Measurements from ENCODE around the gene LKAAEAR1.
"Not testable (repeated sequence)": the region's sequence is repeated elsewhere in the genome, so short reads cannot be mapped to it uniquely, and the experiment has no call there.

The LKAAEAR1 gene

DNA sequence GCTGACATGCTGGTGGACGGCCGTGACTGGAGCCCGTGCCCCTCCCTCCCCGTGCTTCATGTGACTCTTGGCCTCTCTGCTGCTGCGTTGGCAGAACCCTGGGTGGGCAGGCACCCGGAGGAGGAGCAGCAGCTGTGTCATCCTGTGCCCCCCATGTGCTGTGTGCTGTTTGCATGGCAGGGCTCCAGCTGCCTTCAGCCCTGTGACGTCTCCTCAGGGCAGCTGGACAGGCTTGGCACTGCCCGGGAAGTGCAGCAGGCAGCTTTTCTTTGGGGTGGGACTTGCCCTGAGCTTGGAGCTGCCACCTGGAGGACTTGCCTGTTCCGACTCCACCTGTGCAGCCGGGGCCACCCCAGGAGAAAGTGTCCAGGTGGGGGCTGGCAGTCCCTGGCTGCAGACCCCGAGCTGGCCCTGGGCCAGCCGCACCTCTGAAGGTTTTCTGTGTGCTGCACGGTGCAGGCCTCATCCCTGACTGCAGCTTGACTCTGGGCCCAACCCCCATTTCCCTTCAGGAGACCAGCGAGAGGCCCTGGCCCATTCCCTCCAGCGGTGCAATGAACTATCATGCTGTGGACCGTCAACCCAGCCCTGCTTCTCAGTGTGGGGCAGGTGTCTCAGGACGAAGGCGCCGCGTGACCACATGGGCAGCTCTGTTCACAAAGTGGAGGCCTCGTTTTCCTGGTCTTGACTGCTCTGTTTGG, 15.0 kb upstream of the LKAAEAR1 start:
- no peak for DNase-seq (ENCODE audit: low read depth, low spot score)

DNA sequence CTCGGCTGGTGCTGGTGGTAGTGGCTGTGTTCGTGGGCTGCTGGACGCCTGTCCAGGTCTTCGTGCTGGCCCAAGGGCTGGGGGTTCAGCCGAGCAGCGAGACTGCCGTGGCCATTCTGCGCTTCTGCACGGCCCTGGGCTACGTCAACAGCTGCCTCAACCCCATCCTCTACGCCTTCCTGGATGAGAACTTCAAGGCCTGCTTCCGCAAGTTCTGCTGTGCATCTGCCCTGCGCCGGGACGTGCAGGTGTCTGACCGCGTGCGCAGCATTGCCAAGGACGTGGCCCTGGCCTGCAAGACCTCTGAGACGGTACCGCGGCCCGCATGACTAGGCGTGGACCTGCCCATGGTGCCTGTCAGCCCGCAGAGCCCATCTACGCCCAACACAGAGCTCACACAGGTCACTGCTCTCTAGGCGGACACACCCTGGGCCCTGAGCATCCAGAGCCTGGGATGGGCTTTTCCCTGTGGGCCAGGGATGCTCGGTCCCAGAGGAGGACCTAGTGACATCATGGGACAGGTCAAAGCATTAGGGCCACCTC, 14.3 kb upstream of the LKAAEAR1 start:
- DNase-seq (ENCODE audit: low read depth, low spot score), result no peak

GRCh38 chr20:64096535-64096934, 12.3 kb upstream of the LKAAEAR1 start:
- DNase-seq (ENCODE audit: low read depth, low spot score), result no peak

DNA sequence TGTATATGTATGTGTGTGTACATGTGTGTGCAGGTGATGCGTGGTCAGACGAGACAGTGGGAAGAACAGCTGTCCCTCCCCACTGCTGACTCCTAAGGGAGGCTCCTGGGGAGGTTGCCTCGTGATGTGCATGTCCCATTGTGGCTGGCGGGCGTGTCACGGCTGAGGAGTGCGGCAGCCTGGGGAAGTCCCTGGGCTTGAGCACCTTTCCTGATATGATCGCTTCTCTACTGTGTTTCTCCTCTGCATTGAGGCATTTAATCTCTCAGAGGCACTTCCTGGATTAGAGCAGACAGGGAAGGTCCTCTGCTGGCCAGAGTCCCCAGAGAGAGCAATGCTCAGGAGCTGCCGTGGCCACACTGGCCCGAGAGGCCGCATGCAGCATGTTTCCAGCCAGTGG, 11.7 kb upstream of the LKAAEAR1 start:
- DNase-seq (ENCODE audit: low read depth, low spot score), result no peak

GRCh38 chr20:64095455-64095854, 11.3 kb upstream of the LKAAEAR1 start:
- DNase-seq (ENCODE audit: low read depth, low spot score), result no peak

GRCh38 chr20:64093013-64093503, 8.9 kb upstream of the LKAAEAR1 start:
- DNase-seq (ENCODE audit: low read depth, low spot score), result no peak

DNA sequence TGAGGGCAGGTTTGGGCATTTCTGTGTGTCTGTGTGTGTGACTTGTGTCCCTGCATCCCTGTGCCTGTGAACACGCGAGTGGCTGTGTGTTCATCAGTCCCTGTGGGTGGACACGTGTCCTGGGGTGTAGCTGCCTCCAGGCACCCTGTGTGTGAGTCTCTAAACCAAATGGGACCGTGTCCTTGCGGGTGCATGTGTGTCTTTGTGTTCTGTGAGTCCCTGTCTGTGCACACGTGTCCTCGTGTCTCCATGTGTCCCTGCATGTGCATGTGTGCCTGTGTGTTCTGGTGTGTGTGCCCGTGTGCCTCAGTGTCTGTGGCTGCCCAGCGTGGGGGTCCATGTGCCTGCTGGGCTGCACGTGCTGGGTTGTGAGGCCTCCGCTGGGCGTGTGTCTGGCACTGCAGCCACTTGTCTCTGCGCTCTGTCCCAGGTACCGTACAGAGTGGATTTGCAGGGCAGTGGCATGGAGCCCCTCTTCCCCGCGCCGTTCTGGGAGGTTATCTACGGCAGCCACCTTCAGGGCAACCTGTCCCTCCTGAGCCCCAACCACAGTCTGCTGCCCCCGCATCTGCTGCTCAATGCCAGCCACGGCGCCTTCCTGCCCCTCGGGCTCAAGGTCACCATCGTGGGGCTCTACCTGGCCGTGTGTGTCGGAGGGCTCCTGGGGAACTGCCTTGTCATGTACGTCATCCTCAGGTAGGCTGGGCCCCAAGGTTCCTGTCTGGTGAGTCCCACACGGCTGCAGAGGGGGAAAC, 8.2 kb upstream of the LKAAEAR1 start:
- no peak for DNase-seq (ENCODE audit: low read depth, low spot score)

- no peak for DNase-seq (ENCODE audit: low read depth, low spot score)
Observed at GRCh38 chr20:64091770-64092169, 7.6 kb upstream of the LKAAEAR1 start.

DNA sequence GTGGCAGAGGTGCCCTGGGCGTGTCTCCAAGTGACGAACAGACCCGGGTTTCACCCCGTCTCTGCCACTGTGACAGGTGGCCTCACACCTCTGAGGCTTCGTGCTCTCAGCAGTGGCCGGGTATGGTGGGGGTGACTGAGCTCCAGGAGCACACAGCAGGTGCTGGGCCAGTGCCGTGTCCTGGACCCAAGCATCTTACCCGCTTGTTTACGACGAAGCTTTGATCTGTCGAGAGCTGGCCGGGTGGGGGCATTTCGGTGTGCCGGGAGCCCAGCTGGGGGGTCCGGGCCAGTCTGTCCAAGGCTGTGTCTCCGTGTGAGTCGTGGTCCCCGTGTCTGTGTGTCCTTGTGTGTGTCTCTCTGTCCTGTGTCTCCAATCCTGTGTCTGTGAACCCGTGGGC, 7.1 kb upstream of the LKAAEAR1 start:
- DNase-seq (ENCODE audit: low read depth, low spot score), result no peak

GRCh38 chr20:64090165-64090564, 6.0 kb upstream of the LKAAEAR1 start:
- no peak for DNase-seq (ENCODE audit: low read depth, low spot score)

- not testable (repeated sequence) for DNase-seq (ENCODE audit: low read depth, low spot score)
Observed at GRCh38 chr20:64088586-64088985, 4.4 kb upstream of the LKAAEAR1 start.

DNA sequence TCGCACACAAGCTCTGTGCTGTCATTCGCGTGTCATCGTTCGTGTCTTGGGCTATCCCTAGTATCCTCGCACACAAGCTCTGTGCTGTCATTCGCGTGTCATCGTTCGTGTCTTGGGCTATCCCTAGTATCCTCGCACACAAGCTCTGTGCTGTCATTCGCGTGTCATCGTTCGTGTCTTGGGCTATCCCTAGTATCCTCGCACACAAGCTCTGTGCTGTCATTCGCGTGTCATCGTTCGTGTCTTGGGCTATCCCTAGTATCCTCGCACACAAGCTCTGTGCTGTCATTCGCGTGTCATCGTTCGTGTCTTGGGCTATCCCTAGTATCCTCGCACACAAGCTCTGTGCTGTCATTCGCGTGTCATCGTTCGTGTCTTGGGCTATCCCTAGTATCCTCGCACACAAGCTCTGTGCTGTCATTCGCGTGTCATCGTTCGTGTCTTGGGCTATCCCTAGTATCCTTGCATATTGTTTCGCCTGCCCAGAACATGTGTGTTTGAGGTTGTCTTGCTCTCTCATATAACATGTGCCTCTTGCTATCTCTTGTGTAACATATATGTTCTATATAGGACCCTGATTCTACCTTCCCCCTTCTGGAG, 3.1 kb upstream of the LKAAEAR1 start:
- not testable (repeated sequence) for DNase-seq (ENCODE audit: low read depth, low spot score)

DNA sequence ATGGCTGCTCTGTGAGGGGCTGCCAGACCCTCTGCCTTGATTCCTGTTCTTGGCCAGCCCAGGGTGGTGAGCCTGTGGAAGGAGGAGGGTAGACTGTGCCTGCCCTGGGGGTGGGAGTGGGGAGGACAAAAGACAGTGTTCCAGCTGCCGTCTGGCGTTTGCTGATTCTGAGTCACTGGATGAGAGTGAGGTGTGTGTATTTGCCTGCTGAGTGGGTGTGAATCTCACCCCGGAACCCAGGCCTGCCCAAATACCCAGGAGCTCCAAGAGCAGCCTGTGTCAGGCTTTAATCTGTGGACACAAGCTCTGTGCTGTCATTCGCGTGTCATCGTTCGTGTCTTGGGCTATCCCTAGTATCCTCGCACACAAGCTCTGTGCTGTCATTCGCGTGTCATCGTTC, 2.6 kb upstream of the LKAAEAR1 start:
- no peak for DNase-seq (ENCODE audit: low read depth, low spot score)

DNA sequence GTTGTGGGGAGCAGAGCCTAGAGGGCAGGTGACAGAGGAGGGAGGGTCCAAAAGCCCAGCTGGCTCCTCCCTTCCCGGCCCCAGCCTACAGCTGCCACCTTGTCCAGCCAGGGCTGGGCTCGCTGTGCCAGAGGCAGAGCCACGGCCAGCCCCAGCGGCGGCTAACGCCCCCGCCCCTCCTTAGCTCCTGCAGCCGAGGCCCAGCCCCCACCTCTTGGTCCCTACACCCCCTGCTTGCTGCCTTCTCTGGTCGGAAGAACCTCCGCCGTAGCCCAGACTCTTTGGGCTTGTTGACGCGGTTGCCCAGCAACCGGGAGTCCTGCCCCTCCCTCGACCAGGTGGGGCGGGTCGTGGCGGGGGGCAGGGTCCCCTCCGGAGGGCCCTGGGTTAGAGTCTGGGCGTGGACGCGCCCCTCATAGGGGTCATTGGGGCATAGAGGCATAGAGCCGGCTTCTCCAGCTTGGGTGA, 521 bp upstream of the LKAAEAR1 start:
- DNase-seq (ENCODE audit: low read depth, low spot score), result no peak

DNA sequence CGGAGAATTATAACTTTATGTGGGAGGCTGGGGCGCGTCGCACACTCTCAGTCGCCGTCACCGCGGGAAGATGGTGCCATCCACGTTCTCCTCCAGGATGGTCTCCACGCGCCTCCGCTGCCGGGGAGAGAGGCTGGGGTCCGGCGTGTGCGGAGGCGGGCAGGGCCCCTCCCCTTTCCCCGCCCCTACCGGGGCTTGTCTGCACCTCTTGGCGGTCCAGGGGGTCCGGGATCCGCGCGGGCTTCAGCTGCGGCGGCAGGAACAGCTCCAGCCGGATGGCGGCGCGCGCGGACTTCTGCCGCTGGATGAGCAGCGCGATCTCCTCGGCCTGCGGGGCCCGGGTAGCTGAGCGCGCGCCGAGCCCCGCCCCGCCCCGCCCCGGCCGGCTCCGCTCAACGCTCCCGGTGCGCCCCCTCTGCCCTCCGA, 807 bp downstream of the LKAAEAR1 start:
- peak; percentile 18 for DNase-seq (ENCODE audit: low read depth, low spot score)

GRCh38 chr20:64082820-64083377, 1.3 kb downstream of the LKAAEAR1 start:
- no peak for DNase-seq (ENCODE audit: low read depth, low spot score)

- no peak for DNase-seq (ENCODE audit: low read depth, low spot score)
Observed at GRCh38 chr20:64082126-64082731, 2.0 kb downstream of the LKAAEAR1 start.

DNA sequence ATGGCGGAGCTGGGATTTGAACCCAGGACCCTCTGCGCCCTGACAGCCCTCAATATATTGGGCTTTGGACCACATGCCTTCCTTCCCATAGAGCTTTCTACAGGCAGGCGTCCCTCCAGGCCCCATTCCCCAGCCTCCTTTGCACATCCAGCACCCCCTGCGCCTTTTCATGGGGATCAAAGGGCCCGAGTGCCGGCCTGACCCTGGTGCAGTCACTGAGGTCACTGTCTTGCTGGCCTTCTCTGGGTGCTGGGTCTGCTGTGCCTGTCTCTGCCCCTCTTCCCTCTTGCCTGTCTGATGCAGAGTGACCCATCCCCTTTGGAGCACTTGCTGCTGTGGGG, 2.6 kb downstream of the LKAAEAR1 start:
- no peak for DNase-seq (ENCODE audit: low read depth, low spot score)

DNA sequence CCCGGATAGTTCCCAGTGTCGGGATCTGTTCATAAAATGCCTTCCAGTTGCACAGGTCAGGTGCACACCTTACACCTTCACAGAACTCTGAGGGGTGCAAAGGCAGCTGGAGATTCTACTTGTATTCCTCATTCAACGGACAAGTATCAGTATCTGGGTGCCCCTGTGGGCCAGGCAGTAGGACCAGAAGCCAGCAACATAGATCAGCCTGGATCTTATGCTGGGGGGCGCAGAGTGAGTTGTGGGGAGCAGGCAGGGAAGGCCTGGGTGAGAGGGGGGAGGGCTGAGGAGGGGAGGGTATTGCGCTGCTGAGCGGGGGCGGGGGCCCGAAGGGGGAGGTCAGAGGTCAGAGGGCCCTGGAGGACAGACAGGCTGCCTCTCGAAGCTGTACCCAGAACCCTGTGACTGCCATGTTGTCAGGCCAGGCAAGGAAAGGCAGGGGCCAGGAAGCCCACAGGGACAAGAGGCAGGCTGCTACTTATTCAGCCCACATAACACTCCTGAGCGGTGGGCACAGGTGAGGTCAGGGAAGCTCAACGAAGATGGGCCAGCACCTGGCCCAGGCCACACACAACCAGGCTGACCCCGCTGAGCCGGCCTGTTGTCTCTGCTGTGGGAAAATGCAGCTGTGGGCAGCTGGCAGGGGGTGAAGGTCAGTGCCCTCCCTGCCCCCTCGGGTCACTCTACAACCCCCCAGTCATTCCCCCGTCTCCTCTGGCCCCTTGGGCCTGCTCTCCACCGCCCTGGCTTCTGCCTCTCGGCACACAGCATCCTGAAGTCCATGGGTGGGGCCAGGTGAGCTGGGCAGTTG, 3.2 kb downstream of the LKAAEAR1 start:
- no peak for DNase-seq (ENCODE audit: low read depth, low spot score)

DNA sequence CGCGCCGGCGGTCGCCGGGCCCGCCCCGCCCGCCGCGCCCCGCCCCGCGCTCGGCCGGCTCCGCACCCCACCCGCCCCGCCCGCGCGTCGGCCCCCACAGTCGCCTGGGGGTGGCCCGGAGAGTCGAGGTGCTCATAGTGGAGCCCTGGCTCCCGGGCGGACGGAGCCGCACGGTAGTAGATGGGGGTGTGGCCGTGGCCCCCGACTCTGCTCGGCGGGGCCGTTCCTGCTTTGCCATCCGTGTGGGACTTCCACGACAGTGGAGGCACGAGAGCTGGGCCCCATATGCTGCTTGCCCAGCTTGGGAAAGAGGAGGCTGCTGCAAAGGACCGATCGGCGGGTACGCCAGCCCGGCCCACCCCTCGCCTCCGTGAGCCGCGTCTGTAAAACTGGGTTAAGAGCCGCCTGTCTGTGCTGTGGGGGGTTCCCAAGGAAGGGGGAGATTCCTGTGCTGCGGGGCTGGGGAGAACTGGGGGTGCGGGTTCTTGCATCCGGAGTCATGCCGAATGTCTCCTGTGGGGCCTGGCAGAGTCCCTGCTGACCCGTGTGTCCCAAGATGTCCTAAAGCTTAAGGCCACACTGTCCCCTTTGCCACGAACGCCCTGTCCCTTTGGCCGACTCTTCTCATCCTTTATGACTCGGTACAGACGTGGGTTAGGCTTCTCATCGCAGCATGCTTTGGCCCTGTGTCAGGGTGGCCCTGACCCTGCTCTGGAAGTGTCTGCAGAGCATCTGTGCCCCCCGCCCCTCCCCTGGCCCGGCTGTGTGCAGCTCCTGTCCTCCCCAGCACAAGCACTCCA, 4.0 kb downstream of the LKAAEAR1 start, which contains the start of gene OPRL1:
OPRL1 (plus strand) TSS at position 70 of the 800 bp plus-strand sequence. CDS start 12,639 bp downstream, outside the sequence.
- no peak for DNase-seq (ENCODE audit: low read depth, low spot score)
